ENCODE data around the gene CAMK1.

CAMK1 gene

DNA sequence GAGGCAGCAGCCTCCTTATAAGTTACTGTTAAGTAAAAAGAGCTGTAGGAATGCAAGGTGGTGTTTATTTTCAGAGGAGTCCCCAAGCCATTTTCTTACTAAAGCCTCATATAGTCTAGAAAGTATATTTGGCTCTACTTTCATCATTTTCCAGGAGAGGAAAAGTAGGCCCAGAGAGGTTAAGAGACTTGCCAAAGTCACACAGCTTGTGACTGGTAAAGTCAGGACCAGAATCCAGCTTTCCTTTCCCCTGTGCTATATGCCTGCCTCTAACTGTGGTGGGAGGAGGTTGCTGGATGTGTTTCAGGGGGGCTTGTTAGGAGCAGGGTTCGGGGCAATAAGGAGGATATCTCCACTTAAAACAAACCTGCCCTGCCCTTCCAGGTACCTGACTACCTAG lies 27.2 kb downstream of the CAMK1 start:
- no peak for DNase-seq (ENCODE audit: low spot score)

DNA sequence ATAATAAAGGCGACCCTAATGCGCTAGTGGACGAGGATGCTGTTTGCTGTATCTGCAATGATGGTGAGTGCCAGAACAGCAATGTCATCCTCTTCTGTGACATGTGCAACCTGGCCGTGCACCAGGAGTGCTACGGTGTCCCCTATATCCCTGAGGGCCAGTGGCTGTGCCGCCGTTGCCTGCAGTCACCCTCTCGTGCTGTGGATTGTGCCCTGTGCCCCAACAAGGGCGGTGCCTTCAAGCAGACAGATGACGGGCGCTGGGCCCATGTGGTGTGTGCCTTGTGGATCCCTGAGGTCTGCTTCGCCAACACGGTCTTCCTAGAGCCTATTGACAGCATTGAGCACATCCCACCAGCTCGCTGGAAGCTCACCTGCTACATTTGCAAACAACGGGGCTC lies 30.6 kb downstream of the CAMK1 start:
- DNase-seq (ENCODE audit: low spot score) = no peak

GRCh38 chr3:9736831-9737230 lies 32.9 kb downstream of the CAMK1 start:
- no peak for DNase-seq (ENCODE audit: low spot score)

- DNase-seq (ENCODE audit: low spot score) = no peak
These were observed 37.0 kb downstream of the CAMK1 start for GRCh38 chr3:9732740-9733115.

- DNase-seq (ENCODE audit: low spot score) = peak; percentile 61
These were observed 37.5 kb downstream of the CAMK1 start for GRCh38 chr3:9732080-9732739.

DNA sequence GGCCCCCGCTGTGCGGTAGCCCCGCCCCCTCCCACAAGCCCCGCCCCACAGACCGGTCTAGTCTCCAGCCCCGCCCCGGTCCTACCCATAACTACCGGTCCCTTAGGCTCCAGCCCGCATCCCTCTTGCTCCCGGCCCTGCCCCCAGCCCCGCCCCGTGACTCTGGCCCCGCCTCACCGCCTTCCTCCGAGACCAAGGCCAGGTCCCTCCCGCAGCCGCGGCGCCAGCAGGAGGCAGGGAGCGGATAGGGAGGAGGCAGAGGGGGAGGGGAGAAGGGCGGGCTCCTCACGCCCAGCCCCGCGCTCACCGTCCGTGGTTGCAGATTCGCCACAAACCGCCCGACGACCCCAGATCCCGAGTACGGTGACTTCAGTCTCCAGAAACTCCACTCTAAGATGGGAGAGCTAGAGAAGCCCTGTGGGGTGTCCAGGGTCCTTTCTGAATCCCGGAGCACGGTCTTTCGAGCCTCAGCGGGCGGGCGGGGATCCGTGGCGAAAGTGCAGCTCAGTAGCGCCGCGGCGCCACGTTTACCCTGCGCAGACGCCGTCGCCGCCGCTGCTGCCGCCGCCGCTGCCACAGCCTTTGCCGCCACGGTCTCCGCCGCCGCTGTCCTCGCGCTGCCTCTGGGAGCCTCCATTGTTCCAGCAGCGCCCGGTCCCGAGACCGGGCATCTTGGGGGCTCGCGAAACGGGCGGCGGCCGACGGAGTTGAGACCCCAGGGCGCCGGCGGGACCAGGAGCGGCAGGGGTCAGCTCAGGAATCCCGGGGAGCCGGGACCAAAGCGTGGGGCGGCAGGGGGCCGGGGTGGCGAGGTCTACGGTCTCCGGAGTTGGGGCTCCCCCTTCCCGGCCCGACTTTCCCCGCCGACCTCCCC lies 38.3 kb downstream of the CAMK1 start, which contains the start of gene BRPF1:
Gene BRPF1 (plus strand): TSS at position 530 of the 874 bp plus-strand sequence. CDS start 2,406 bp downstream, outside the sequence.
- peak; percentile 99 for DNase-seq (ENCODE audit: low spot score)

GRCh38 chr3:9730657-9731205 lies 39.0 kb downstream of the CAMK1 start:
- peak; percentile 82 for DNase-seq (ENCODE audit: low spot score)

DNA sequence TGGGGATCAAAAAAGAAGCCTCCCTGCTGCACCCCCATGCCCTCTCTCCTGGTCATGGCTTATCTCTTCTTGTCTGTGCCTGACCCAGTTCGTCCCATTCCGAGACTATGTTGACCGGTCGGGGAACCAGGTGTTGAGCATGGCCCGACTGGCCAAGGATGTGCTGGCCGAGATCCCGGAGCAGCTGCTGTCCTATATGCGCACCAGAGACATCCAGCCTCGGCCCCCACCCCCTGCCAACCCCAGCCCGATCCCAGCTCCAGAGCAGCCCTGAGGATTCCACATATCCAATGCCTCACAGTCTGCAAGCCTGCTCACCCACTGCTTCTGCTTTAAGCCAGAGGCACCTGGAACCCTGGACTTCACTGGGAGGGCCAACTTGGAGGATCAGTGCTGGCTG lies 40.3 kb downstream of the CAMK1 start:
- no peak for DNase-seq (ENCODE audit: low spot score)

GRCh38 chr3:9727743-9728142 lies 42.0 kb downstream of the CAMK1 start:
- no peak for DNase-seq (ENCODE audit: low spot score)

- DNase-seq (ENCODE audit: low spot score) = peak; percentile 70
These were observed 42.6 kb downstream of the CAMK1 start for GRCh38 chr3:9727041-9727595.

GRCh38 chr3:9725775-9726515 lies 43.8 kb downstream of the CAMK1 start:
- no peak for DNase-seq (ENCODE audit: low spot score)

DNA sequence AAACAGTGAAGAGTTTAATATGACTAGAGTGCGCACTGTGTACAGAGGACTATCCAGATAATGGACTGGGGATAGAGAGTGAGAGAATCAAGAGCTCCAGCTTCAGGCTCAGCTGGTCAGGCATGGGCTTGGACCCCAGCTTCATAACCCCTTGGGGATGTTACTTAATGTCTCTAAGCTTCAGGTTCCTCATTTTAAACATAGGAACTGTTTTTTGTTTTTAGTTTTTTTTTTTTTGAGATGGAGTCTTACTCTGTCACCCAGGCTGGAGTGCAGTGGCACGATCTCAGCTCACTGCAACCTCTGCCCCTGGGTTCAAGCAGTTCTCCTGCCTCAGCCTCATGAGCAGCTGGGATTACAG lies 48.1 kb downstream of the CAMK1 start:
- DNase-seq (ENCODE audit: low spot score) = no peak

GRCh38 chr3:9721015-9721699 lies 48.6 kb downstream of the CAMK1 start:
- DNase-seq (ENCODE audit: low spot score) = no peak

DNA sequence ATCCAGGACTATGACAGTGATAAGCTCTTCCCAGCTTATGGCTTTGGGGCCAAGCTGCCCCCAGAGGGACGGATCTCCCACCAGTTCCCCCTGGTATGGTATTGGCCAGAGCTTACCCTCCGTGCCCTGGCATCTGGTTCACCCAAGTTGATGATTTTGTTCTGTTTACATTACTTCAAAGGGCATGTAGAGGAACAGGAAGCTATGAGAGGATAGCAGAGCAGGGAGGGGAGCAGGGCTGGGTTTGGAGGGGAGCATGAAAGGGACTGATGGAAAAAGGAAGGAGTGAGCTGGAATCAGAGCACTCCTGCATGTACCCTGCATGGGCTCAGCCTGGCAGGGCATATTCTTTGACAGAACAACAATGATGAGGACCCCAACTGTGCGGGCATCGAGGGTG lies 51.6 kb downstream of the CAMK1 start:
- no peak for DNase-seq (ENCODE audit: low spot score)

DNA sequence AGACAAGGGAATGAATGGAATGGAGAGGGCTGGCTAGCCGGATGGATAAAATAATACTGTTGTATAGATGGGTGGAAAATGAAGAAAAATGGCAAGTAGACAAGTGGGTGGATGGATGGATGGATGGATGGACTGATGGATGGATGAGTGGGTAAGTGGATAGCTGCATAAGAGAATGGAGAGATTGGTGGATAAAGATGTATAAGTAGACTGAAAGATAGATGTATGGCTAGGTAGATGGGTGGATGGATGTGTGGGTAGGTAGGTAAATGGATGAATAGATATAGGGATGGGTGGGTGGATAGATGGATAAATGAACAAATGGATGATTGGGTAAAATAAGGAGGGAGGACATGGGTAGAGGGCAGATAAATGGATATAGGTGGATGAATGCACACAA lies 52.2 kb downstream of the CAMK1 start:
- no peak for DNase-seq (ENCODE audit: low spot score)

DNA sequence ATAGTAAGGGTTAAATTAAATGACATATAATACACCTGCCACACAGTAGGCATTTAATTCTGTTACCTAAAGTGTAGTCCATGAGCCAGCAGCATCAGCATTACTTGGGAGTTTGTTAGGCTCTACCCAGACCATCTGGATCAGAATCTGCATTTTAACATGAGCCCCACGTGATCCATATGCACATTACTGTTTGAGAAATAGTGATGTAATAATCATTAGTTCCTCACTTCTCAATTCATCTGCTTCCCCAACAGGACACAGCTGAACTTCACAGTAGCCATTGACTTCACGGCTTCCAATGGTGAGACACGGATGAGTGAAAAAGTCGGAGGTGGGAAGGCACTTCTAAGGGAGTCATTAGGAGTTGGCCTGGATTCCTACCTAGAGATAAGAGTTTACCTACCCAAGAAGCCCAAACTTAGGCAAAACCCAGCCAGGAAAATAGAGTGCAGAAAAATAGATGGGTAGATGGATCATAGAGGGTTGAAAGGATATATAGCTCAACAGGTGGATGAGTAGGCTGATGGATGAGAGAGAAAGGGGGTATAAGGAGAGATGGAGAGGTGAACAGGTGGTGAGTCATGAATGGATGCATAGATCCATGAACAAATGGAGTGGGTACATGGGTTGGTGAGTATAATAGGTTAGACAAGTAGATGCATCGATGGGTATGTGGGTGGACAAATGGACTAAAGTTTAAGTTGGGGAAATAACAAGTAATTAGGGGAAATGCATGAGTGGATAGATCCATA lies 52.8 kb downstream of the CAMK1 start:
- DNase-seq (ENCODE audit: low spot score) = no peak

GRCh38 chr3:9715764-9716437 lies 53.8 kb downstream of the CAMK1 start:
- peak; percentile 33 for DNase-seq (ENCODE audit: low spot score)

- DNase-seq (ENCODE audit: low spot score) = peak; percentile 87
These were observed 54.6 kb downstream of the CAMK1 start for GRCh38 chr3:9715136-9715535.

GRCh38 chr3:9713142-9713541 lies 56.6 kb downstream of the CAMK1 start:
- DNase-seq (ENCODE audit: low spot score) = no peak

DNA sequence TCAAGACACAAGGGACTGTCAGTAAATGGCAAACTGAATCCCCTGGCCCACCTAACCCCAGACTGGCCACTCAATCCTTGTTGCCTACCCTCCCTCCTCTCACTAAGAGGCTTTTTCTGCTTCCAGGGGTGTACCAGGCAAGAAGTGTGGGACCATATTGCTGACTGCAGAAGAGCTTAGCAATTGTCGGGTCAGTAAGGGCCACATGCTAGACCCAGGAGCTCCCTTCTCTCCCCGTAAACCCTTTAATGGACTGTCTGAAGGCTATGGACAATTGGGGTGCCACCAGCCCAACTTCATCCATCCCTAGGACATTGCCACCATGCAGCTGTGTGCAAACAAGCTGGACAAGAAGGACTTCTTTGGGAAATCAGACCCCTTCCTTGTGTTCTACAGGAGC lies 57.3 kb downstream of the CAMK1 start:
- DNase-seq (ENCODE audit: low spot score) = no peak

Data from iPS-NIHi11 (cell line).